HCT116 (cell line): Measurements from ENCODE around the gene BTBD2. TPM values are rescaled to one million over a fixed set of nuclear protein-coding genes. Genes with fewer than 3 reads are reported as not detected.
A peak's percentile ranks its signal among the peaks of the same experiment; 100 is the strongest.

Experiments
- ATAC-seq: fragments of 200-7000 bp; cut with Tn5 transposase; 2 replicates; pipeline ENCODE4 v1.9.1; 2020; ENCODE audit warnings: mild to moderate bottlenecking, moderate library complexity
- BruUV-seq: library from RNA; stranded (reverse); fragments of 400-500 nt; replicated peaks from 2 replicates; lab custom pipeline; 2021; lab: Mats Ljungman, UMichigan
- CTCF ChIA-PET: fragments of 300-600 bp; sonication (Branson Sonifier 250); formaldehyde crosslinking; loops from one replicate; lab custom pipeline; 2021; ENCODE audit warnings: antibody characterized with exemption; lab: Charles Lee
- POLR2A ChIA-PET: fragments of 300-600, 350-600 bp; sonication (Branson Sonifier 250); formaldehyde crosslinking; loops from one replicate; lab custom pipeline; 2021; ENCODE audit warnings: antibody characterized with exemption; lab: Charles Lee
- RAD21 ChIA-PET, 2 experiments: fragments of 300-600 bp; sonication (Branson Sonifier 250); formaldehyde crosslinking; loops; one replicate each; lab custom pipeline; 2023; ENCODE audit warnings: low total read pairs in 2 of 2; ENCODE audit not compliant: uncharacterized antibody in 2 of 2, unreplicated experiment in 2 of 2, low non-redundant PET in 1 of 2; lab: Charles Lee
- DNase-seq: peaks from one replicate; pipeline ENCODE4 v3.0.0-alpha.2; 2010; ENCODE audit warnings: low read depth, low spot score
- H2AFZ ChIP-seq: fragments of 200-600 bp; shearing (Covaris generic), sonication (generic); 2 replicates; pipeline ENCODE4 v1.6.1; 2017; ENCODE audit warnings: low read depth, mixed run types, mixed read lengths, antibody characterized with exemption, low read length; ENCODE audit not compliant: poor library complexity, severe bottlenecking
- H3K27ac ChIP-seq: 2 replicates; pipeline ENCODE4 v1.5.1; 2012; ENCODE audit warnings: low read depth, low read length
- H3K27me3 ChIP-seq: fragments of 200-600 bp; sonication (generic); 2 replicates; pipeline ENCODE4 v1.6.1; 2016; ENCODE audit warnings: mixed run types, low read length, mixed read lengths; ENCODE audit not compliant: insufficient read depth
- H3K36me3 ChIP-seq, 2 experiments: fragments of 200-500 bp in 1 of 2; fragments of 200-600 bp in 1 of 2; sonication (Bioruptor generic) in 1 of 2; sonication (generic) in 1 of 2; 2 replicates each; pipeline versions ENCODE4 v1.5.1 to v1.6.1; 2014 to 2016; ENCODE audit warnings: low read length in 2 of 2, inconsistent platforms in 1 of 2, mixed read lengths in 1 of 2, mixed run types in 1 of 2; ENCODE audit not compliant: insufficient read depth in 2 of 2, control insufficient read depth in 1 of 2
- H3K4me1 ChIP-seq, 2 experiments: fragments of 200-600 bp in 1 of 2; sonication (generic) in 1 of 2; 2 replicates each; pipeline versions ENCODE4 v1.5.1 to v1.6.1; 2012 to 2017; ENCODE audit warnings: low read length in 2 of 2, inconsistent platforms in 1 of 2, mild to moderate bottlenecking in 1 of 2, mixed read lengths in 1 of 2, mixed run types in 1 of 2, moderate library complexity in 1 of 2; ENCODE audit not compliant: insufficient read depth in 2 of 2, control insufficient read depth in 1 of 2
- H3K4me2 ChIP-seq: fragments of 200-600 bp; sonication (generic); 2 replicates; pipeline ENCODE4 v1.6.1; 2017; ENCODE audit warnings: mixed run types, low read length, mixed read lengths
- H3K4me3 ChIP-seq, 2 experiments: fragments of 200-600 bp in 1 of 2; sonication (generic) in 1 of 2; replicated peaks in 1 of 2; 2 replicates each; pipeline ENCODE4 v1.5.1; 2011 to 2016; ENCODE audit warnings: low read length in 2 of 2, control low read depth in 1 of 2, low read depth in 1 of 2, mild to moderate bottlenecking in 1 of 2, mixed read lengths in 1 of 2, mixed run types in 1 of 2
- H3K79me2 ChIP-seq: fragments of 200-600 bp; sonication (generic); 2 replicates; pipeline ENCODE4 v1.6.1; 2017; ENCODE audit warnings: mild to moderate bottlenecking, mixed run types, low read length, moderate library complexity, mixed read lengths; ENCODE audit not compliant: insufficient read depth
- H3K9ac ChIP-seq: fragments of 200-600 bp; sonication (generic); 2 replicates; pipeline ENCODE4 v1.6.1; 2016; ENCODE audit warnings: low read length, mixed read lengths
- H3K9me2 ChIP-seq: fragments of 200-600 bp; sonication (generic), shearing (Covaris generic); 2 replicates; pipeline ENCODE4 v1.6.1; 2017; ENCODE audit warnings: mixed run types, mild to moderate bottlenecking, moderate library complexity; ENCODE audit not compliant: insufficient read depth
- H3K9me3 ChIP-seq, 2 experiments: fragments of 200-500 bp in 1 of 2; fragments of 200-600 bp in 1 of 2; sonication (Bioruptor generic) in 1 of 2; sonication (generic) in 1 of 2; 2 replicates each; pipeline ENCODE4 v1.6.1; 2014 to 2017; ENCODE audit warnings: low read length in 2 of 2, mixed read lengths in 2 of 2, inconsistent platforms in 1 of 2, low read depth in 1 of 2, mild to moderate bottlenecking in 1 of 2, mixed run types in 1 of 2, moderate library complexity in 1 of 2; ENCODE audit not compliant: control insufficient read depth in 1 of 2, insufficient read depth in 1 of 2
- H4K20me1 ChIP-seq: fragments of 200-600 bp; sonication (generic), shearing (Covaris generic); 2 replicates; pipeline ENCODE4 v1.6.1; 2017; ENCODE audit warnings: mixed run types, mild to moderate bottlenecking, moderate library complexity; ENCODE audit not compliant: insufficient read depth
- EGR1 ChIP-seq: IDR thresholded peaks from 2 replicates; pipeline ENCODE4 v1.6.1; 2012; ENCODE audit warnings: low read depth
- EZH2phosphoT487 ChIP-seq: fragments of 200-600 bp; IDR thresholded peaks from 2 replicates; pipeline ENCODE4 v1.6.1; 2018; ENCODE audit warnings: antibody characterized with exemption, borderline replicate concordance
- FOSL1 ChIP-seq: IDR thresholded peaks from 2 replicates; pipeline ENCODE4 v1.6.1; 2012; ENCODE audit warnings: low read depth
- POLR2A ChIP-seq: IDR thresholded peaks from 2 replicates; pipeline ENCODE4 v1.7.0; 2011; ENCODE audit warnings: borderline replicate concordance; ENCODE audit not compliant: insufficient read depth, insufficient read length; ENCODE audit errors: extremely low read depth
- RAD21 ChIP-seq: IDR thresholded peaks from 2 replicates; pipeline ENCODE4 v1.6.1; 2012; ENCODE audit warnings: low read depth, mild to moderate bottlenecking
- SIN3A ChIP-seq: IDR thresholded peaks from 2 replicates; pipeline ENCODE4 v1.6.1; 2012; ENCODE audit warnings: low read depth
- SRF ChIP-seq: IDR thresholded peaks from 2 replicates; pipeline ENCODE4 v1.6.1; 2012; ENCODE audit warnings: low read depth
- YY1 ChIP-seq: IDR thresholded peaks from 2 replicates; pipeline ENCODE4 v1.6.1; 2011; ENCODE audit warnings: low read length, low read depth, moderate library complexity, mild to moderate bottlenecking; ENCODE audit not compliant: insufficient replicate concordance; ENCODE audit errors: extremely low read depth
- ZNF274 ChIP-seq: fragments of 200-500 bp; sonication (Bioruptor generic); IDR thresholded peaks from 2 replicates; pipeline ENCODE4 v1.6.1; 2014; ENCODE audit warnings: mild to moderate bottlenecking, low read depth, low read length, inconsistent platforms
- intact Hi-C: fragments of 100-400 bp; cut with micrococcal nuclease; formaldehyde crosslinking; loops from 2 replicates; pipeline ENCODE4 v1.10.0; 2022
- total RNA-seq: library from RNA; stranded (reverse); gene quantifications from one replicate; pipeline ENCODE4 v1.2.1, GENCODE V29; 2021; ENCODE audit not compliant: unreplicated experiment
- TF ChIP-seq, protein P1 (sequence below), 3 experiments: fragments of 200-600 bp in 1 of 3; sonication (generic) in 1 of 3; IDR thresholded peaks in 2 of 3; conservative IDR thresholded peaks in 1 of 3; 2 replicates each; pipeline ENCODE4 v1.5.1; 2012 to 2017; ENCODE audit warnings: low read depth in 2 of 3, low read length in 2 of 3, antibody characterized with exemption in 1 of 3, borderline replicate concordance in 1 of 3, control low read depth in 1 of 3, mild to moderate bottlenecking in 1 of 3, mixed read lengths in 1 of 3, mixed run types in 1 of 3, moderate library complexity in 1 of 3; ENCODE audit not compliant: insufficient read depth in 1 of 3
- TF ChIP-seq, protein P2 (sequence below): IDR thresholded peaks from 2 replicates; pipeline ENCODE4 v1.6.1; 2012

The BTBD2 gene
- total RNA-seq, 1 experiment from 2014 or later, result 112 TPM

DNA sequence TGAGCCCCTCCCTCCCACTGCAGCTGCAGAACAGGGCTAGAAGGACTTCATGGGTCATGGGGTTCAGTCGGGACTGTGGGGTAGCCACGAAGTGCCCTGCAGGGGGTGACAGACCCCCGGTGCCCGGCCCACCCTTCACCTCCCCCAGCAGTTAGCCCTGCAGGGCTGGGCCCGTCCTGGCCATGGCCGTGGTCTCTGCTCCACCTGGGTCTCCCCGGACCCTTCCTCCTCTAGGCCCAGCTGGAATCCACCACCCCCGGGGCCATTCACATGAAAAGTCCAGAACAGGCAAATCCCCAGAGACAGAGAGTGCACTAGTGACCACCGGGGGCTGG, 18.3 kb upstream of the BTBD2 start:
- Histone ChIP-seq H3K4me2 (peak overlapping the region; percentile 85), H3K9me3 (peaks cover 0 to 11% of the 10 kb centered on the region in 2 experiments; a peak in 1 of 4 replicates), H3K27ac (peak overlapping the region; percentile 93; the same call in 1 of the 2 replicates), H3K36me3 (no peaks in the 10 kb centered on the region; a peak in 1 of 4 replicates), H3K79me2 (no peaks in the 10 kb centered on the region), H4K20me1 (no peaks in the 10 kb centered on the region), H2AFZ (no peak overlapping the region), H3K9ac (peak overlapping the region; percentile 65), H3K4me1 (peaks cover 48 to 69% of the 10 kb centered on the region in 2 experiments), H3K27me3 (no peaks in the 10 kb centered on the region), H3K9me2 (no peaks in the 10 kb centered on the region), H3K4me3 (peak overlapping the region; percentile 57 to 61; a peak in 3 of 4 replicates)
- no peak for DNase-seq
- BruUV-seq, result no TSS peak
- no peak for ATAC-seq
- no peak for TF ChIP-seq ZNF274
- no peak for TF ChIP-seq SRF
- TF ChIP-seq FOSL1, result no peak
- TF ChIP-seq RAD21, result no peak
- no peak for TF ChIP-seq EGR1
- TF ChIP-seq, protein P1, sequence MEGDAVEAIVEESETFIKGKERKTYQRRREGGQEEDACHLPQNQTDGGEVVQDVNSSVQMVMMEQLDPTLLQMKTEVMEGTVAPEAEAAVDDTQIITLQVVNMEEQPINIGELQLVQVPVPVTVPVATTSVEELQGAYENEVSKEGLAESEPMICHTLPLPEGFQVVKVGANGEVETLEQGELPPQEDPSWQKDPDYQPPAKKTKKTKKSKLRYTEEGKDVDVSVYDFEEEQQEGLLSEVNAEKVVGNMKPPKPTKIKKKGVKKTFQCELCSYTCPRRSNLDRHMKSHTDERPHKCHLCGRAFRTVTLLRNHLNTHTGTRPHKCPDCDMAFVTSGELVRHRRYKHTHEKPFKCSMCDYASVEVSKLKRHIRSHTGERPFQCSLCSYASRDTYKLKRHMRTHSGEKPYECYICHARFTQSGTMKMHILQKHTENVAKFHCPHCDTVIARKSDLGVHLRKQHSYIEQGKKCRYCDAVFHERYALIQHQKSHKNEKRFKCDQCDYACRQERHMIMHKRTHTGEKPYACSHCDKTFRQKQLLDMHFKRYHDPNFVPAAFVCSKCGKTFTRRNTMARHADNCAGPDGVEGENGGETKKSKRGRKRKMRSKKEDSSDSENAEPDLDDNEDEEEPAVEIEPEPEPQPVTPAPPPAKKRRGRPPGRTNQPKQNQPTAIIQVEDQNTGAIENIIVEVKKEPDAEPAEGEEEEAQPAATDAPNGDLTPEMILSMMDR (IDR thresholded peaks at IDR 0.05 in 2 of 3, conservative IDR thresholded peaks at IDR 0.05 in 1 of 3; ENCODE audit: borderline replicate concordance in 1 of 3, insufficient read depth in 1 of 3, low read depth in 2 of 3, low read length in 2 of 3), result no peak
- no peak for TF ChIP-seq YY1
- no peak for TF ChIP-seq SIN3A
- TF ChIP-seq, protein P2, sequence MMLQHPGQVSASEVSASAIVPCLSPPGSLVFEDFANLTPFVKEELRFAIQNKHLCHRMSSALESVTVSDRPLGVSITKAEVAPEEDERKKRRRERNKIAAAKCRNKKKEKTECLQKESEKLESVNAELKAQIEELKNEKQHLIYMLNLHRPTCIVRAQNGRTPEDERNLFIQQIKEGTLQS, result no peak
- TF ChIP-seq EZH2phosphoT487, result no peak
- TF ChIP-seq POLR2A, result no peak
- RAD21 ChIA-PET, result interaction anchor here in 1 of 2 experiments (0.5 kb wide), 1 partner anchor 34 kb away, joined by 3 read pairs; no protein-coding TSS in a partner anchor
- CTCF ChIA-PET, result no interaction called here
- intact Hi-C loops, result loop anchor here (5.0 kb wide), 1 partner anchor 119 kb away; the partner anchor contains the start of gene AP3D1
- POLR2A ChIA-PET, result interaction anchor here (2.3 kb wide), 1 partner anchor 19 kb away, joined by 12 read pairs; no protein-coding TSS in a partner anchor
